NCI-H2029 (cell line): ENCODE measurements around the gene ASF1A.
A peak's percentile ranks its signal among the peaks of the same experiment; 100 is the strongest.

ENCODE experiments used
- DNase-seq: peaks from one replicate; lab custom pipeline; 2025; lab: John Stamatoyannopoulos, UW

Gene ASF1A

DNA sequence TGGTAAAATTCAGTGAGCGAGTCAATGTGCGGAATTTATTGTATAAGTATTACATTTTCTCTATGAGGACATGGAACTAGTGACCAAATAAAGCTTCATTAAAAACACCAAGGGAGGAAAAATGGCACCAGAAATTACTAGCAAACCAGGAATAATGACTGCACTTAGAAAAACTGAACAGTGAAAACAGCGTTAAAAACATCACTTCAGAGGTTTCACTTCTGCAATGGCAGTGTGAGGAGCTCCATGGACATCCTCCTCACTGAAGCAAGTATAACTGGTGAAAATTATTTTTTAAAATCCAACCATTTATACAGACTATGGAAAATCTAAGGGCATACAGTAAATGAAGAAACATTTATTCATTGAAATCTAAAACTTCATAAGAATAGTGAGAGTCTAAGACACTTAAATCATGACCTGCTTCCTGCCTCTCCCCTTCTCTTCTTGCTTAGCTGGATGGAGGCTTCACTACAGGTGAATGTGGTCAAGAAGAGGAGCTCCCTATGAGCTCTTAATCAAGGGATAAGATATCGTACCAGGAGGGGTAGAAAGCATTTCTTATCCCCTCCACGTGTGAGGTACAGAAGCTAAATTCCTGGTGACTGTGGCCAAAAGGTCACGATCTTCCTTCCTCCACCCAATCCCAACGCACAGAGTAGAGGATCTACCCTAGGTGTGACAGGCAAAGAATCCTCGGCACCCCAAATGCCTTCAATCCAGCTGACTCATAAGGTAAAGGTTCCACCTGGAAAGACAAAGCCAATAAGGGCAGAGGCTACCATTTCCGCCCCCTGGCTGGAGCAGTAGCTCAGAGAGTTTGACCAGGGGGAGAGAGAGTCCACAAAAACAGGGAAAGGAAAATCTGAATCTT is 12.3 kb upstream of the ASF1A start:
- no peak for DNase-seq

DNA sequence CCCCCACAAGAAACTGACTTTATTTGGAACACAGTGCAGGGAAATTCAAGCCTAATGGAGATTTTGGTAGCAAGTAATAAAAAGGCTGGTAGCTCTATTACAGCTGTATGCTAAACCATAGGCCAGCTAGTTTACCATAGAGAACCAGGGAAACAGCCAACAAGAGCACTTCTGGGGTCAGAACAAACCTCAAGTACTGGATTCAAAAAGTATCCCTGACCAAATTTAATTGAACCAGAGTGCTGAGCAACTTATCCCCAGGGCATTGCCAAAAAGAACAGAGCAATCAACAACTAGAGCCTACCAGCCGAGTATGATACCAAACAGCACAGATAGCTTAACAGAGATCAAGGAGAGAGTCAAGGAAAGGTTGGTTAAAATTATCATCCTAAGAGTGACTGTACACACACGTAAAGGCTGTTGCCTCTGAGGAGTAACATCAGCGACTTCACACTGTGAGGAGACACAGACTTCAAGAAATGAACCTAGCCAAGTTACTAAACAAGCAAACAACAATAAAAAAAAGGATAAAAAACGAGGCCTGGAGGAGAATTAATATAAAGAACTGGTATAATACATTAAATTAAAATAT is 11.5 kb upstream of the ASF1A start:
- no peak for DNase-seq

DNA sequence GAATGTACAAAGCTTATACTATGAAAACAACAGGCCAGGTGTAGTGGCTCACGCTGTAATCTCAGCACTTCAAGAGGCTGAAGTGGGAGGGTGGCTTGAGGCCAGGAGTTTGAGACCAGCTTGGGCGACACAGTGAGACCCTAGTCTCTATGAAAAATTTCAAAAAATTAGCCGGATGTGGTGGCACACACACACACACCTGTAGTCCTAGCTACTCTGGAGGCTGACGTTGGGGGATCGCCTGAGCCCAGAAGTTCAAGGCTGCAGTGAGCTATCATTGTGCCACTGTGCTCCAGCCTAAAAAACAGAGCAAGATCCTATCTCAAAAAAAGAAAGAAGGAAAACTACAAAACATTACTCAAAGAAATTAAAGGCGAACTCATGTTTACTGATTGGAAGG is 7.3 kb upstream of the ASF1A start:
- DNase-seq: peak; percentile 49

DNA sequence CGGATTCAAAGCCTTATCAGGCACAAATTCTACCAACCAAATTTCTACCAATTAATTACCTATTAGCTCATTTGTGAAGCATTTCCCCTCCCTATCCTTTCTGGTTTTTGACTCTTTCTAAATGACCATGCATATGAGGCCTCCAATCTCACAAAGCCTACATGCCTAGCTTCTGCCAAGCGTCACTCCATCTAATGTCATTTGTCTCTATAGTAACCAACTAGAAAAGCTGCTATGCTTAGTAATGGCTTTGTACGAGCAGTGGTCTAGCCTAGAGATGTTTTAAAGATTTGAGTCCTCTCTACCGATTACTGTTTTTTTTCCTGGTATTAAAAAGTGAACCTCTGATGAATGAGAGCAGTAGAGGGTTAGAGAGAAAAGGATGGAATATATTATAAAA is 4.8 kb upstream of the ASF1A start:
- DNase-seq: no peak

DNA sequence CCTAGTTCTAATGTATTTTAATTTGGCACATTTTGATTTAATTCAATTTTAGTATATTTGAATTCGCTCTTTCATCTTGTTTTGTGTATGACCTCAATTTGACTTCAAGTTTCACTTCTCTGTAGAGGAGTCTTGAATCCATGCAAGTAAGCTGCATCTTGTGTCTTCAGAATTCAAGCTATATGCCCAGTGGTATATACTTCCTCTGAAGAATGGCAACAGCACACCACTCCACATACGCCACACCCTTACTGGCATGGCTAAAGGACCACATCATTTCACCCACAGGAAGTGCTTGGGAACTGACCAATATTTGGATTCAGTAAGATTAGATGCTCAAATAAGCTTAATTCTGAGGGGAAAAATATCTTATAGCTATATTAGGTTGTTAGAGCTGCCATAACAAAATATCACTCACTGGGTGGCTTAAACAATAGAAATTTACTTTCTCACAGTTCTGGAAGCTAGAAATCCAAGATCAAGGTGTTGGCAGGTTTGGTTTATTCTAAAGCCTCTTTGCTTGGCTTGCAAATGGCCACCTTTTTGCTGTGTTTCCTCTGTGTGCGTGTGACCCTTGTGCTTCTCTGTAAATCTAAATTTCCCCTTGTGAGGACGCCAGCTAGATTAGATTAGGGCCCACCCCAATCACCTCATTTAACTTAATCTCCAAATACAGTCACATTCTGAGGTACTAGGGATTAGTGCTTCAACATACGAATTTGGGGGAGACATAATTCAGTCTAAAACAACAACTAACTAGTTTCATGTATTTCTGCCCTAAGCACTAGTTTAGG is 2.8 kb upstream of the ASF1A start:
- DNase-seq: no peak

DNA sequence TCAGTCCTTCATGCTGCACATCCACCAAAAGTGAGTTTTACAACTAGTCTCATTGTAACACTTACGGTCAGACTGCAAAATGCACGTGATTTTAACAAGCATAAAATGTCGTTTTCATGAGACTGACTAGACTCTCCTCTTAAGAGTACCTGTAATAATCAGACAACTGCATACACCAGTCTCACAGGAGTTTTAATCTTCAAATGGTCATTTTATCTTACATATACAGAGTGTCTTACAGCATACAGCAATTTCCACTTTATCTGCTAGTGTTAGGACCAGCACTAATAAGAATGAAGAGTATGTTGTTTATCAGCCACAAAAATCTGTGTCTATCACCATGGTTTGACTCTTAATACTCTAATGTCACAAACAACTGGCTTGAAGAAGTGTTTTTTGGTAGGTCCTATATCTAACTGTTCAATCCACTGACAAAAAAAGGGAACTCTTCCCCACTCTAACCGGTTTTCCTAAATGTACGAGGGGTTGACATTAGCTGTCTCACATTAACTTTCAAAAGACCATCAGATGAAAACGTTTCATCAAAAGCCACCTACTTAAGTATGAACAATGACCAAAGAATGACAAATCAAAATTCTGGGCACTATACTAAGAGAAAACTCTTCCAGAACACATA is 1.5 kb upstream of the ASF1A start:
- no peak for DNase-seq

DNA sequence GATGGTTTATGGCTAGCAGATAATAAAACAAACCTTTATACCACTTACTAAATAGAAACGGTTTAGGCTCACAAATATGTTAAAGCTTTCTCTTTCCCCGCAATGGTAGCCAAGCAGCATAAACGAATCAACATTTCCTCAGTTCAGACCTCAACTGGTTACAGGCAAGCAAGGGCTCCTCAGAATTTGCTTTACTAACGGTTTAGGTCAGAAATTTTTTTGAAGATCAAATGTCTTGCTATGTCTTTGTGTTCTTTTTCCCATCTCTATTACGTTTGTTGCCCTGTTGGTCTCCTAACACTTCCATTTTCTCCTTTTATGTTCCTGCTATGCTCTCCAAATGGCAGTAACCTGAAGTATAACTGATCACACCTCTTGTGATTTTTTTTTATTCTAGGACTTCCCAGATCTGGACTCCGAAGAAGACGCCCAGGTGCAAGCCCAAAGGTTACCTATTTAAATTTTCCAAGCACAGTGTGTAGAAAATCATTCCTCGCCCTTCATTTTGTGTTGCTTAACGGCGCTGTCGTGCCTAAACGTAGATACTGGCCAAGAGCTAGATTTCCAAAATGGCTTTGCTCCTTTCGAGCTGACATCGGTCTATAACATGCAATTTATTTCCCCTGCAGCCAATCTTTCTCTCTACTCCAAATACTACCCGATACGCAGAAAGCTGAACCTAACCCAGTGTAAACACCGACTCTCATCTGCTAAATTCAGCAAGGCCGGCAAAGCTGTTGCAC is 717 bp upstream of the ASF1A start:
- DNase-seq: peak; percentile 83

DNA sequence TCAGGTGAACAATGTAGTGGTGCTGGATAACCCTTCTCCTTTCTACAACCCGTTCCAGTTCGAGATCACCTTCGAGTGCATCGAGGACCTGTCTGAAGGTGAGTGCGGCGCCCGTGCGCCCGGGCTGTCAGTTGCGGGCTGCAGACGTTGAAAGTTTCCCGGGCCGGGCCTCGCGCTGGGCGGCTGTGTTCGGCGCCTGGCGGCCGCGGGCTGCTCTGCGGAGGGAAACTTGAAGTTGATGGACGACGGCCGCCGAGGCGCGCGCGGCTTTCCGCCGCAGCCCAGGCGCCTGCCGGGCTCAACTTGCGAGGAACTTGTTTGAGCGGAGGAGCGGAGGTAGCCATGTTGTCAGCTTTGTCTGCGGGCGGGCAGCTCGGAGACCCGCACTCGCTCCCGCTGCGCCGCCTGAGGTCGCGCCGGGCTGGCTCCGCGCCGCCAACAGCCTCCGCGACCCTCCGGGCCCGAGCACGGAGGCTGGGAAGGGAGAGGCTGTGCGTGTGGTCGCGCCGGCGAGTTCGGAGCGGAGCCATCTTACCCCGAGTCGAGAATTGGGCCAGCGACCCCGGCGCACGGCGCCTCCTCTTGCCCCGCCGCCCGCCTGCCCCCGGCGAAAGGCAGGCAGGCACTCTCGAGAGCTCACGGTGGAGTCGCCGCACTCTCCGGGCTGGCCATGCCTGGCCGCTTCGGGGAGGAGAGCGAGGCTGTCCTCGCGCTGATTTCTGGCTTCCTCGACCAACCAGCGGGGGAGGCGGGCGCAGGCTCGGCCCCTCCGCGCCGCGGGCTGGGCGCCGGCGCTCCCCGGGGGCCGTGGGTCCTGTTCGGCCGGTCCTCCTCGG is 691 bp downstream of the ASF1A start:
- peak; percentile 70 for DNase-seq

DNA sequence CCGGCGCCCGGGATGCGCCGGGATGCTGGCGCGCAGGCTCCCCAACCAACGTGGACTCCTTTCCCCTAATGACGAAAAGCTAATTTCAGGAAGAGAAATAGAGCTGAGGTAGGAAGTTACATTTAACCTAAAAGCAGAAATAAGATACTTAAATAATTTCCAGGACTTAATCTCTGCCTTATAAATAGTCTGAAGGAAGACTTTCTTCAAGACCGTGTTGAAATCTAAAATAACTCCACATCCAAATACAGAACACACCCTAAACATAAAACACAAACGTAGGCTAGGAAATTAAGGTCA is 1.3 kb downstream of the ASF1A start:
- DNase-seq: no peak

DNA sequence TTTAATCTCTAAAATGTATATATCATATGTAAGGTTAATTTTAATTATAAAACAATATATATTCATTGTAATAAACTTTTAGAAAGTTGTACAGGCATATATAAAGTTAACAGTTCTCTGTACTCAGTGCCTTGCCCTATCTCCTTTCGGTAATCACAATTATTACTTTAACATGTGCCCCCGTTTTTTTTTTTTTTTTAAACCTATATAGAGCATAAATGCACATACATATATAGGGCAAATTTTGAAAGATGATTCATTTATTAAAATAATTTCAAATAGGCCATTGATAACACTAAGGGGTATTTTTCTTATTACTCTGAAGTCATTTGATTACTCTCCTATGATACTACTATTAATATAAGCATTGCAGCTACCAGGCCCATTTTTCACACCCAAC is 1.9 kb downstream of the ASF1A start:
- DNase-seq: no peak

DNA sequence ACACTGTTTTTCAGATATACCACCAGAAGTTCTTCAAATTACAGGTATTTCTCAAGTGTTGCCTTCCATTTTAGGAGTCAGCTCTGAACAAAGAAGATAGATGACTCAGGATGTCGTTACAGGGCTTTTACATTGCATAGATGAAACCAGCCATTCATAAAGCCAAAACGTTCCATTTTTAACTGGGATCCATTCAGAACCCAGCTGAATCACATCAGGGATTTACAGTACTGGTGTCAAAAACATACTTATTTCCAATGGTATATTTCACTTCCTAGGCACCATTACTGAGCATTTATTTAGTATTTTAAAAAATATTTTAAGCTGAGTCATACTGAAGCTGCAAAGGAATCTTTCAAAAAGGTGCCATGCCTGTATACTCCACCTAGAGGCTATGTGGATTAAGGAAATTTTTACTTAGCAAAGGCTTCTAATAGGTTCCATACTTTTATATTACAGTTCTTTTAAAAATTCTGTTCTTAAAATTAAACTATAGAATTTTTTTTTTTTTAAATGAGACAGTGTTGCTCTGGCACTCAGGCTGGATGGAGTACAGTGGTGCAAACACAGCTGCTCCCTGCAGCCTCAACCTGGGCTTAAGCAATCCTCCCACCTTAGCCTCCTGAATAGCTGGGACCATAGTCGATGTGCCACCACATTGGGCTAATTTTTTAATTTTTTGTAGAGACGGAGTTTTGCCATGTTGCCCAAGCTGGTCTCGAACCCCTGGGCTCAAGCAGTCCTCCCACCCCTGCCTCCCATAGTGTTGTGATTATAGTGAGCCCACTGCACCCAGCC is 2.6 kb downstream of the ASF1A start:
- DNase-seq: peak; percentile 16

DNA sequence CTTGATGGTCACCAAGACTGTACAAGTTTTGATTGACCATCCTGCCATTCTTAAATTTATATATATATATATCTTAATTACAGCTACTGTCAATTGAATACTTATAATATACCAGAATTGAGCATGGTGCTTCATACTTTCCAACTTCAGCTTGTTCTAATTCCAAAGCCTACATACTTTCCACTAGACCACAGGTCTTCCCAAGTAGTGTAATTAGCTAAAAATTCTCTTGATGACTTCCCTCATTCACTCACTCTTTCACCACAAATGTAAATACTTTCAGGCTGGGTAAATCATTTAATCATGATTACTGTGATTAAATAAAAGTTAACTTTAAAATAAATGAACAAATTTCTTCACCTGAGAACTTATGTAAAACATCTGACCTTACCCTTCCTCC is 3.4 kb downstream of the ASF1A start:
- DNase-seq: no peak

DNA sequence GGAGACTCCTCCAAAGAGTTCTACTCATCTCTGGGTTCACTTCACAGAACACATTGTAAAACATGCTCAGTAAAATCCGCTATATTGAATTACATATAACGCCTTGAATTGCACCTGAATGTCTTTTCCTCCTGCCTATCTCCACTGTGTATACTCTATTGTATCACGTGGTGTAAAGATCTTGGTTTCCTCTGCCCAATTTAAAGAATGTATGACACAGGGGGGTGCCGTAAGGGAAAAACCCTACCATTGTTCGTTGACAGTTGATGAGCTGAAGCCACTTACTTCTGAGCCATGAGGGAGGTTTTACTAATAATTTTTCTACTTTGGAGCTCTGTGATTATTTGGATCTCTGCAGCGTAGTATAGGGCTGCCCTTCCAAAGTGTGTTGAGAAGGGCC is 6.0 kb downstream of the ASF1A start:
- DNase-seq: no peak

DNA sequence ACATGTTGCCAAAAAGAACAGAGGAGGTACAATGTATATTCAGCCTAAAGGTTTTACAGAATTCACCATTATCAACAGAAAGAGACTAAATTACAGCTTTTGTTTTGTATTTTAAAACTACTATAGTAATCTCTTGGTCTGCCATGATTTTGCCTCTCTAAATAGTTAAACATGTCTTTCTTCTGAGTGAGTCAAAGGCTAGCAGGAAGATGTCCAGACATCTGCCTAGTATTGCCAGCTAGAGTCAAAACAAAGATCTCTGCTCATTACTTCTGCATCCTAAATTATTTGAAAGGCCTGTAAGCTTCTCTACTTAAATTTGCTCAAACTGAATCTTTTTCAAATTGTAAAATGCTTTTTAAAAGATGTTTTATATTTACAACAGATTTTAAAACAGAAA is 8.8 kb downstream of the ASF1A start:
- DNase-seq: no peak

DNA sequence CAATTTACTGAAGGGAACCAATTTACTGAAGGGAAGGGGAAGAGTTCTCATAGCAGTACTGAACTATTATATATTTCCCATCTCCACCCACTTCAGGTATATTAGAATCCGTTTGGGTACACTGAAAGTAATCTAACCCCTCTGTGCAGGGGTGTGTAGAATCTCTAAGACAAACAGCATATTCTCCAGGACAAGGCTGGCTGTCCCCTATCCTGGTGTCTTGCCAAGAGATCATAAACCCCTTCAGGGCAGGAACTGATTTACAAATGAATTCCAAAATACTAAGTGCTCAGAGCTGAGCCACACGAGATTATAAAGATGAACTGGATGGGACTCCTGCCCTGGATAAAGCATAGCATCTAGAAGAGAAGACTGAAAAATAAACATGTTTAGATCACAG is 9.2 kb downstream of the ASF1A start:
- no peak for DNase-seq

DNA sequence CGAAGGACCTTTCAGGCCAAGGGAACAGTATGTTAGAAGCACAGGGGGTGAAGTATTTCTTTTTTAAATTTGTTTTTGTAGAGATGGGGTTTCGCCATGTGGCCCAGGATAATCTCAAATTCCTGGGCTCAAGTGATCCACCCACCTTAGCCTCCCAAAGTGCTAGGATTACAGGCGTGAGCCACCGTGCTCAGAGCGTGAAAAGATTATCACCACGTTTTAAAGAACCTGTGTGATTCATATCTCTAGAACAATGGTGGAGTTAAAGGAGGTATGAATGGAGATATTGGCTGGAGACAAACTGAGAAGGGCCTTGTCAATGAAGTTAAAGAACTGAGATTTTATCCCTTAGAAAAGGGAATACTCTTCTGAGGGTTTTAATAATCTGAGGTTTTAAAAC is 9.7 kb downstream of the ASF1A start:
- no peak for DNase-seq

DNA sequence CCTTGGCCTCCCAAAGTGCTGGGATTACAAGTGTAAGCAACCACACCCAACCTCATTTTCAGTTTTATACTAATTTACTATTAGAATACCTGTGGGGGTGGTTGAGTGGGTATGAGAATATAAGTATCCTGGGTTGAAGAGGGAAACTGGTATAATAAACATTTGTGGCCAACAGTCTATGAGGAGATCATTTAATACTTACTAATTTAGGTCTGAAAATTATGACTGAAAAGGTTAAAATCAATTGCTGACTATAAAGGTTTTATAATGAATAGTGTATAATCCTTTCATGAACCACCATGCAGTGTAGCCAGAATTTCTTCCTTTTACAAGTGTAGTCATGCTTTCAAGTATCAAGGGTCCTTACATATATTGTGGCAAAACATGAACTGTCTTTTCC is 11.1 kb downstream of the ASF1A start:
- DNase-seq: no peak

DNA sequence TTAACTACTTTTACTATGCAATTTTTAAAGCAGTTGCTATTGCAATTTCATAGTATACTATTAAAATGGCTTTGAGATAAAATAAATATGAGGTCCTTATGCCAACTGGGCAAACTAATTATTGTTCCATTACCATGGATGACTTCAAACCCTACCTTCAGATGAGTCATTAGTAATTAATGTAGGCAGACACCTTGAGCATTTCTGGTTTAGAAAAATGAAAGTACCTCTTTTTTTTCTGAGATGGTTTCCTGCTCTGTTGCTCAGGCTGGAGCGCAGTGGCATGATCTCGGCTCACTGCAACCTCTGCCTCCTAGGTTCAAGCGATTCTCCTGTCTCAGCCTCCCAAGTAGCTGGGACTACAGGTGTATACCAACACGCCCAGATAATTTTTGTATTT is 11.9 kb downstream of the ASF1A start:
- no peak for DNase-seq

DNA sequence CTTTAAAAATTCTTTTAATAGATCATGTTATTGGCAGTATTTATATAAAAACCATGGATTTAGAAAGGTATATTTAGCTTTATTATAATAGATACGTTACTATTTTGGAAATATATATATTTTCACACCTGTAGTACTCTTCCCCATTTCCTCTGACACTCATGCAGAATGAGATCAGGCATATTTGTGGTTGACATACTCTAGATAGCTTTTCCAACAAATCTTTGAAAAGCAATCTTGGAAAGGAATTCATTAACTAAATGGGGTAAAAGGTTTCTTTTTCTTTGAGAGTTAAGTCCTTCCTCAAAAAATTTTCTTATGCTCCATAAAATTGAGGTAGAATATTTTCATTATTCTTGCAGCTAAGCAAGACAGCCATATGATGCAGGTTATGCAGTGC is 14.5 kb downstream of the ASF1A start:
- DNase-seq: no peak

DNA sequence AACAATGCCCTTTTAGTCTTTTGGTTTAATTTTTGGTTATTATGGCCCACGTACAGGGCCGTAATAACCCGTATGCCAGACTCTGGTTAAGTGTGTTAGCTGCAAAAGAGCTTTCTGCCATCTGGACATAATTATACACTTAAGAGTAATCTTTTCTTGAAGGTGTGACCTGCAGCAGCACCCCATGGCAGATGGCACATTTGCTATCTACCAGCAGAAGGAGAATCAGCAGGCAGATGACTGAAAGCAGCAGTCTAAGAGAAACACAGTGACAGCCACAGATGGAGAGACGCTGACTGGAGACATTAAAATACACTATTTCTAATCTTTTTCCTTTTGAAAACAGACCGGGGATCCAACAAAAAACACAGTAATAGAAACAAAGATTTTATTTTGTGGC is 18.7 kb downstream of the ASF1A start:
- no peak for DNase-seq
